HG02610 (cell line): ENCODE results near the gene SLC38A7.
"Not testable (repeated sequence)": the region's sequence is repeated elsewhere in the genome, so short reads cannot be mapped to it uniquely, and the experiment has no call there.

ENCODE experiments used
- ATAC-seq: cut with Tn5 transposase; IDR thresholded peaks from one replicate; pipeline ENCODE4 v1.9.1; 2021; ENCODE audit warnings: mild to moderate bottlenecking, moderate library complexity; ENCODE audit not compliant: unreplicated experiment

Gene SLC38A7

GRCh38 chr16:58684354-58685083 is at the start of gene SLC38A7:
SLC38A7 (minus strand) TSS chr16:58684770; CDS start chr16:58680126, 4,644 bp downstream.
- ATAC-seq, result peak; percentile 99

- ATAC-seq, result peak; percentile 90
These were observed 49.3 kb upstream of the SLC38A7 start, which contains the start of gene GOT2 for GRCh38 chr16:58733671-58734458. GOT2 (minus strand) TSS chr16:58734316; CDS start chr16:58734228, 88 bp downstream.

- no peak for ATAC-seq
These were observed 48.7 kb upstream of the SLC38A7 start for GRCh38 chr16:58733248-58733670.

- ATAC-seq, result peak; percentile 68
These were observed 48.1 kb upstream of the SLC38A7 start for GRCh38 chr16:58732545-58733247.

- ATAC-seq, result no peak
These were observed 46.3 kb upstream of the SLC38A7 start for GRCh38 chr16:58730724-58731370.

- no peak for ATAC-seq
These were observed 43.4 kb upstream of the SLC38A7 start for GRCh38 chr16:58727796-58728568.

- no peak for ATAC-seq
These were observed 42.6 kb upstream of the SLC38A7 start for GRCh38 chr16:58727028-58727781.

- no peak for ATAC-seq
These were observed 38.5 kb upstream of the SLC38A7 start for GRCh38 chr16:58723109-58723508.

- no peak for ATAC-seq
These were observed 33.4 kb upstream of the SLC38A7 start for GRCh38 chr16:58717994-58718393.

GRCh38 chr16:58716468-58716867 is 31.9 kb upstream of the SLC38A7 start:
- ATAC-seq, result no peak

- ATAC-seq, result no peak
These were observed 29.2 kb upstream of the SLC38A7 start for GRCh38 chr16:58713742-58714141.

- ATAC-seq, result no peak
These were observed 24.8 kb upstream of the SLC38A7 start for GRCh38 chr16:58709333-58709732.

- no peak for ATAC-seq
These were observed 14.6 kb upstream of the SLC38A7 start for GRCh38 chr16:58699151-58699550.

- no peak for ATAC-seq
These were observed 10.8 kb upstream of the SLC38A7 start for GRCh38 chr16:58695368-58695767.

GRCh38 chr16:58692450-58692849 is 7.9 kb upstream of the SLC38A7 start:
- ATAC-seq, result no peak

GRCh38 chr16:58686985-58687706 is 2.6 kb upstream of the SLC38A7 start:
- ATAC-seq, result not testable (repeated sequence)

- no peak for ATAC-seq
These were observed 497 bp upstream of the SLC38A7 start for GRCh38 chr16:58685084-58685449.

- ATAC-seq, result peak; percentile 3
These were observed 593 bp downstream of the SLC38A7 start for GRCh38 chr16:58684001-58684353.

GRCh38 chr16:58679763-58680162 is 4.8 kb downstream of the SLC38A7 start:
- ATAC-seq, result no peak
